GM19035 (cell line): ENCODE results near the gene HS3ST3B1.

ENCODE experiments used
- ATAC-seq: cut with Tn5 transposase; IDR thresholded peaks from one replicate; pipeline ENCODE4 v1.9.1; 2021; ENCODE audit not compliant: unreplicated experiment

HS3ST3B1 gene

GRCh38 chr17:14303343-14304221, 2.7 kb downstream of the HS3ST3B1 start:
- ATAC-seq: no peak

DNA sequence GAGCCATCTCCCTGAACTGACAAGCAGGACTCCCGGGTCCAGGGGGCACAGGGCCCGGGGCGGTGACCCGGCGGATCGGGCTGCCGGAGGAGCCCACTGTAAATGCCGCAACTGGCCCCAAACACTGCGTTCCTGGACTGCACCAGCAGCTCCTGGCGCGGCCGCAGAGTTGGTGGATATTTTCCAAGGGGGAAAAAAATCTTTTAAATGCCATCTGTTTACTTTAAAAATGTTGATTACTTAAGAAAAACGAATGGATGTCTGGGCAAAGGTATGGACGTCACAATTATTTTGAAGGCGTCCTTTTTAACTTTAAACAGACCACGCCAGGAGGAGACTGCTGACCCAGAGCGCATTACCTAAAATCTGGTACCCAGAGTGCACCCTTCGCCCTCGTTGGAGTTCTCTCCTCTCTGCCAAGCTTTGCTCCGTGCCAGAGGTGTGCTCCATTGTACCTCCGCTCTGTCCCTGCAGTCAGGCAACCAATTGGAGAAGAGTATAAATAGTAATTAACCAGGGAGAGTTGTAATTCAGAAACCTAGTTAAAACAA, 3.4 kb downstream of the HS3ST3B1 start:
- no peak for ATAC-seq

GRCh38 chr17:14304773-14305517, 4.1 kb downstream of the HS3ST3B1 start:
- ATAC-seq: no peak

DNA sequence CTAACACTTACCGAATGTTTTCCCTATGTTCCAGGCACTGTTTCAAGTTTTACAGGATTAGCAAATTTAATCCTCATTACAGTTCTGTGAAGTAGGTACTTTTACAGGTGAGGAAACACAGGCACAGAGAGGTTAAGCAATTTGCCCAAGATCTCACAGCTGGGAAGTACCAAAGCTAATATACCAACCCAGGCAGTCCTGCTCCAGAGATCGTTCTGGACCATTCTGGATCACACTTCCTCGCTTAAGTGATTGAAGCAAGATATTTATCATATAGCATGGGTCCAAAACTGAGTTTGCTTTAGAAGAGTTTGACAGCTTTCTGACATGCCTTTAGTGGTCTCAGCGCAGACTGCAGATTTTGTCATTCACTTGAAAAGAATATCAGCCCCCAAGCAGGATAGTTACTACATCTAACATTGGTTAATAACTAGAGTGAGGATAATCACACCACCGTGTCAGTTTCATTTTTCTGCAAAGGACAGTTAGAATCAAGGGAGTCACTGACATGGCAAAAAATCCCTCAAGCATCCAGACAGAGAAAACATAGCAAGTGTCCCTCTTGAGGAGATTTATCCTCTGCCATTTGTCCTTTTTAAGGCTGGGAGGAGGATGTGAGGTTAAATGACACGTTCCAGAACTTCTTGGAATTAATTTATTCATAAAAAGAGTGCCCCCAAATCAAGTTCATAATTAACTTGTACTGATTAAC, 5.1 kb downstream of the HS3ST3B1 start:
- no peak for ATAC-seq

- ATAC-seq: no peak
Measured at GRCh38 chr17:14306596-14306995, 5.7 kb downstream of the HS3ST3B1 start.

DNA sequence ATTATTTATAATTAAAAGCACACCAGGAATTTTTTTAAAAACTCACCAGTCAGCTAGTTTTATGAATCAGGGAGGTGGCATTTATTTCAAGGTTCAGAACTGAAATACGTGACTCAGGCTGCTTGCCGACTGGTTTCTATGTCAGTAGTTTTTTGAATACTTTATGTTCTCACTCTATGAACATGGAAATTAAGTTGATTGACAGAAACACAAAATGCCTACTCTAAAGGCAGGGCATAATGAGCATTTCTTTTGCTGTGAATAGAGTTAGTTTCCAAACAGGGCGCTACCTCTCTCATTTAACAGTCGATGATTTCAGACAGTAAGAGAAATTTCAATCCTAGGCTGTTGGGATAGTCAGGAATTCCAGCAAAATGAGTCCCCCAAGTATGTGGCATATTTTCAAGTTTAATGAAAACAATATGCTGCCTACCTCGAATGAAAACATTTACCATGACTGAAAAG, 6.7 kb downstream of the HS3ST3B1 start:
- no peak for ATAC-seq

DNA sequence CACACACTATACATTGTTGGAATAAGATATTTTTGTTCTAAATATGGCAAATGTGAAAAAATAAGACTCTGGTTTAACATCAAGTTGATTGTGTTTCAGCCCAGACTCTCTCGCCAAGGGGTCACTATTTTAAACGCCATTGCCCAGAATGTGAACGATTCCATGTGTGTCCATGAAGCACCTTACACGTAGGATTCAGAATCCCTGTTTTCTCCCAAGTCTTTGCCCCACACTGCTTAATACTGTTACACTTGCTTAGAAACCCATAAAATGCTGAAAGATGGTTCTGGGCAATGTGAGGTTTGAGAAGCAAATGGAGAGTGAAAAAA, 7.7 kb downstream of the HS3ST3B1 start:
- no peak for ATAC-seq

GRCh38 chr17:14308965-14309879, 8.3 kb downstream of the HS3ST3B1 start:
- ATAC-seq: no peak

GRCh38 chr17:14310101-14310500, 9.2 kb downstream of the HS3ST3B1 start:
- no peak for ATAC-seq

GRCh38 chr17:14310605-14311004, 9.7 kb downstream of the HS3ST3B1 start:
- ATAC-seq: no peak

GRCh38 chr17:14311186-14311705, 10.4 kb downstream of the HS3ST3B1 start:
- no peak for ATAC-seq

DNA sequence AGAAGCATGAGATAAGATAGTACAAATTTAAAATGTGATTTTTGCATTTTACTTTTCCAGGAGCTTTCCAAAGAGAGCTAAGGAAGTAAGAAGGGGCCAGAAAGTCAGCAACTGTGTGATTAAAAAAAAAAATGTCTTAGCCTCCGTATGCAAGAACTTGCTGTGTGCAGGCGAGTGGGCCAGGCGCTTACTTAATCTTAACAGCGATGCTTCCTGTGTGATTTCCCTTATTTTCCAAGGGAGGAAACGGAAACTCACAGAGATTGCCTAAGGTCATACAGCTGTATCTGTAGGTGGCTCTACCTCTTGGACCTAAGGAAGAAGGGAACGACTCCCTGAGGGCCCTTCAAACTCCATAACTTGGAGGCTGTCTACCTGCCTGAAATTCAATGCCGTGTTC, 11.1 kb downstream of the HS3ST3B1 start:
- ATAC-seq: no peak

DNA sequence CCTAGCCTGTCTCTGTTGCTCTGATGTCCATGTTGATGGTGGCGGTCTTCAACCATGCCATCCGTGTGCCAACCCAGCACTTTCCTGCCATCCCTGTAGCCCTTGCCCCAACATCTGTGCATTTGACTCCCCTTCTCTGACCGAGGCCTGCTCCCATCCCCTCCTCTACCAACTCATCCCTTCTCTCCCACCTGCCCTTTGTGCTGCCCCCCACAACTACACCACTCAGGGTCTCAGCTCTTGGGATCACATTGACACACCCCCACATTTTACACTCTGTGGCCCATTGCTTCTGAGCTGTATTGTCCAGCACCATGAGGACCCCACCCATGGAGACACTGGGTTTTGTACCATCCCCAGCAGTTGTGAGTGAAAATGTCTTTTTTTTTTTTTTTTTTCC, 11.6 kb downstream of the HS3ST3B1 start:
- ATAC-seq: no peak

GRCh38 chr17:14316126-14316832, 15.4 kb downstream of the HS3ST3B1 start:
- no peak for ATAC-seq

- ATAC-seq: no peak
Measured at GRCh38 chr17:14317383-14317782, 16.5 kb downstream of the HS3ST3B1 start.

DNA sequence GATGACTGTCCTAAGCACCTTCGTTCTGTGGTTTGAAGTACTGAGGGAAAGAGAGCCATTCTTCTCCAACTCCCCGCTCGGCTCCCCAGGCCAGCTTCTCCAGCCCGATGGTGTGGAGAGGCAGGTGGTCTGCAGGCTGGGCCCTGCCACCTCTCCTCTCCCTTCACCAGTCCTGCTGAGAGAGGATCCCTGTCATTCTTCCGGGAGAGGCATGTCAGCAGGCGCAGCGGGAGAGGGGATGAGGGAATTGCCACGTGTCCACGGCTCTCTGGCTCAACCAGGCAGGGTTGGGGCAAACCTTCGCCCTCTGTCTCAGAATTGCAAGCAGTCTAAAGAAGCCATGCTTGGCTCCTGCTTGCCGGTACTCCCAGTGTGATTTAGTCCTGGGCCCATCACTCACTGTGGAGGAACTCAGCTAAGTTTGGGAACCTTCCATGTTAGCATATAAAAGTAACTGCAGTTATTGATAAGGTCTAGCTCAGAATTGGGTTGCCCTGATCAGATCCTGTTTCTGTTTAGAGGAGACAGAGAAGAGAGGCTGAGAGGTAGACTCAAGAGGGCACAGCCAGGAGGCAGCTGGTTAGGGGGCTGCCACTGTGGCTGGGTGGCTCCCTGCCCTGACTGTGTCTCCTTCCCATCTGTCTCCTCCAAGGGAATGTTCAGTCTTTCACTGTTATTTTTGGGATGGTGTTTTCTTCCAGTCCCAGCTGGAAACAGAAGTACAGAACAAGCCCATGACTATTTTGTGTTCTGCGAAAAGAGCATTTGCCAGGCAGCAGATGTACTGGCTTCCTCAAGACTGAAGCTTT, 17.4 kb downstream of the HS3ST3B1 start:
- no peak for ATAC-seq

DNA sequence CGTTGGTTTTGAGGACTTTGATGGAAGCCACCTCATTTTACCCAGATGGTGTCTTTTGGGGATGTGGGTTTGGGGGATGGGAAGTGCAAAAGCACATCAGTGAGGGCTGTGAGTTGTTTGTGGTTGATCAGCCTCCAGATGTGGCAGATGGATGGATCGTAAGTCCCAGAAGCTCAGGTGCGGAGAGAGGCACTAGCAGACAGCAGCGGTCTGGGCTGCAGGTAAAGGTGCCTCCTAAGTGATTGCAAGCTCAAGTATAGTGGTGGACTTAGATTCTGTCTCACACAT, 18.0 kb downstream of the HS3ST3B1 start:
- ATAC-seq: no peak

DNA sequence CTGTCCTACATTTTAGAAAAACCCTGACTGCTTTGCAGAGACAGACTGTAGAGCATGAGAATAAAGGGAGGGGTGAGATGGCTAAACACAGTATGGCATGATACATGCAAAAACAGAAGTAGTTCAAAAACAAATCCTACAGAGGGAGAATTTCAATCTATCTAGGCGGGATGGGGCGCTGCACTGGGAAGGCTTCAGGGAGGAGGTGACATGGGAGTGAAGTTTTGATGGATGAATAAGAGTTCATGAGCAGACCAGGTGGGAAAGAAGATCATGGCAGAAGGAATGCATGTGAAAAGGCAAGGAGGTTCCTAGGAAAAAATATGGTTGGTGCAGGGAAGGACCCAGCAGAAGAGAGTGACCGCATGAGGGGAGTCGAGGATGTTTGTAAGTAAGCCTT, 19.2 kb downstream of the HS3ST3B1 start:
- no peak for ATAC-seq
